Panc1 (cell line): ENCODE data around the gene NTNG1. TPM values are rescaled to one million over a fixed set of nuclear protein-coding genes. Genes with fewer than 3 reads are reported as not detected.

Experiments used
- ATAC-seq: fragments of 200-7000 bp; cut with Tn5 transposase; 2 replicates; pipeline ENCODE4 v1.9.1; 2020; ENCODE audit warnings: mild to moderate bottlenecking, moderate library complexity
- BruUV-seq: library from RNA; stranded (reverse); fragments of 400-500 nt; replicated peaks from 2 replicates; lab custom pipeline; 2021; lab: Mats Ljungman, UMichigan
- CTCF ChIA-PET: fragments of 300-600 bp; sonication (Branson Sonifier 250); formaldehyde crosslinking; loops from one replicate; lab custom pipeline; 2022; ENCODE audit warnings: antibody characterized with exemption; lab: Charles Lee
- POLR2A ChIA-PET: fragments of 300-600 bp; sonication (Branson Sonifier 250); formaldehyde crosslinking; loops from one replicate; lab custom pipeline; 2022; ENCODE audit warnings: antibody characterized with exemption; lab: Charles Lee
- DNase-seq: peaks from one replicate; pipeline ENCODE4 v3.0.0-alpha.2; 2010; ENCODE audit warnings: low read depth, low spot score
- H3K27ac ChIP-seq: 2 replicates; pipeline ENCODE4 v1.5.1; 2011; ENCODE audit warnings: mild to moderate bottlenecking, low read length, inconsistent platforms
- H3K27me3 ChIP-seq: fragments of 200-500 bp; sonication (Bioruptor generic); 2 replicates; pipeline ENCODE4 v1.6.0; 2014; ENCODE audit warnings: low read length, inconsistent platforms; ENCODE audit not compliant: control insufficient read depth, insufficient read depth
- H3K36me3 ChIP-seq: fragments of 200-500 bp; sonication (Bioruptor generic); 2 replicates; pipeline ENCODE4 v1.5.1; 2014; ENCODE audit warnings: inconsistent platforms, mild to moderate bottlenecking, low read length, moderate library complexity; ENCODE audit not compliant: control insufficient read depth, insufficient read depth
- H3K4me1 ChIP-seq: 2 replicates; pipeline ENCODE4 v1.5.1; 2011; ENCODE audit warnings: inconsistent platforms, mild to moderate bottlenecking, low read length, moderate library complexity; ENCODE audit not compliant: control insufficient read depth, insufficient read depth
- H3K4me3 ChIP-seq, 2 experiments: 2 replicates each; pipeline ENCODE4 v1.5.1; 2011 to 2012; ENCODE audit warnings: low read depth in 2 of 2, low read length in 2 of 2, mild to moderate bottlenecking in 2 of 2, inconsistent platforms in 1 of 2, moderate library complexity in 1 of 2
- H3K9me3 ChIP-seq: fragments of 200-500 bp; sonication (Bioruptor generic); 2 replicates; pipeline ENCODE4 v1.5.1; 2014; ENCODE audit warnings: low read depth, mild to moderate bottlenecking, inconsistent platforms, low read length, moderate library complexity; ENCODE audit not compliant: control insufficient read depth, insufficient read depth
- CTCF ChIP-seq: fragments of 450-650 bp; IDR thresholded peaks from 2 replicates; pipeline ENCODE4 v1.5.1; 2017; ENCODE audit warnings: mild to moderate bottlenecking
- POLR2AphosphoS5 ChIP-seq: IDR thresholded peaks from 2 replicates; pipeline ENCODE4 v1.6.1; 2012; ENCODE audit warnings: mild to moderate bottlenecking, low read depth, low read length, moderate library complexity
- SIN3A ChIP-seq: IDR thresholded peaks from 2 replicates; pipeline ENCODE4 v1.6.1; 2012; ENCODE audit warnings: low read depth, mild to moderate bottlenecking, low read length, moderate library complexity, borderline replicate concordance; ENCODE audit not compliant: insufficient read depth
- TCF7L2 ChIP-seq: IDR thresholded peaks from 2 replicates; pipeline ENCODE4 v1.6.1; 2011; ENCODE audit warnings: mild to moderate bottlenecking, low read depth, low read length, inconsistent platforms
- in situ Hi-C: cut with HindIII; loops from 2 replicates; pipeline ENCODE4 v1.10.0; 2016; ENCODE audit warnings: low sequenced_read_pairs, low pct_unique_long_range_greater_than_20kb
- intact Hi-C: fragments of 100-400 bp; cut with micrococcal nuclease; formaldehyde crosslinking; loops from one replicate; pipeline ENCODE4 v1.10.0; 2022; ENCODE audit not compliant: unreplicated experiment
- total RNA-seq: library from RNA; stranded (reverse); gene quantifications from one replicate; pipeline ENCODE4 v1.2.1, GENCODE V29; 2021; ENCODE audit not compliant: unreplicated experiment
- TF ChIP-seq, protein P1 (sequence below), 2 experiments: IDR thresholded peaks; 2 replicates each; pipeline ENCODE4 v1.6.1; 2011 to 2012; ENCODE audit warnings: low read depth in 2 of 2, control low read depth in 1 of 2, low read length in 1 of 2, mild to moderate bottlenecking in 1 of 2, moderate library complexity in 1 of 2; ENCODE audit not compliant: insufficient read depth in 1 of 2

Gene NTNG1
- total RNA-seq, 1 experiment from 2014 or later, result 0.13 TPM

GRCh38 chr1:107501081-107501605 is 360.3 kb downstream of the NTNG1 start:
- in situ Hi-C loops, result no loop called here
- CTCF ChIA-PET, result no interaction called here
- BruUV-seq, result no TSS peak

GRCh38 chr1:107510347-107510746 is 369.5 kb downstream of the NTNG1 start:
- CTCF ChIA-PET, result no interaction called here
- Histone ChIP-seq H3K36me3 (no peaks in the 10 kb centered on the region; the same call in 1 of the 2 replicates), H3K4me1 (no peaks in the 10 kb centered on the region), H3K27me3 (no peaks in the 10 kb centered on the region), H3K4me3 (no peak overlapping the region), H3K27ac (no peak overlapping the region), H3K9me3 (no peaks in the 10 kb centered on the region)
- no TSS peak for BruUV-seq
- DNase-seq, result no peak
- no peak for ATAC-seq
- intact Hi-C loops (no loop called here), in situ Hi-C loops (no loop called here)
- TF ChIP-seq TCF7L2 (no peak), POLR2AphosphoS5 (no peak), CTCF (no peak), SIN3A (no peak)
- TF ChIP-seq, protein P1, sequence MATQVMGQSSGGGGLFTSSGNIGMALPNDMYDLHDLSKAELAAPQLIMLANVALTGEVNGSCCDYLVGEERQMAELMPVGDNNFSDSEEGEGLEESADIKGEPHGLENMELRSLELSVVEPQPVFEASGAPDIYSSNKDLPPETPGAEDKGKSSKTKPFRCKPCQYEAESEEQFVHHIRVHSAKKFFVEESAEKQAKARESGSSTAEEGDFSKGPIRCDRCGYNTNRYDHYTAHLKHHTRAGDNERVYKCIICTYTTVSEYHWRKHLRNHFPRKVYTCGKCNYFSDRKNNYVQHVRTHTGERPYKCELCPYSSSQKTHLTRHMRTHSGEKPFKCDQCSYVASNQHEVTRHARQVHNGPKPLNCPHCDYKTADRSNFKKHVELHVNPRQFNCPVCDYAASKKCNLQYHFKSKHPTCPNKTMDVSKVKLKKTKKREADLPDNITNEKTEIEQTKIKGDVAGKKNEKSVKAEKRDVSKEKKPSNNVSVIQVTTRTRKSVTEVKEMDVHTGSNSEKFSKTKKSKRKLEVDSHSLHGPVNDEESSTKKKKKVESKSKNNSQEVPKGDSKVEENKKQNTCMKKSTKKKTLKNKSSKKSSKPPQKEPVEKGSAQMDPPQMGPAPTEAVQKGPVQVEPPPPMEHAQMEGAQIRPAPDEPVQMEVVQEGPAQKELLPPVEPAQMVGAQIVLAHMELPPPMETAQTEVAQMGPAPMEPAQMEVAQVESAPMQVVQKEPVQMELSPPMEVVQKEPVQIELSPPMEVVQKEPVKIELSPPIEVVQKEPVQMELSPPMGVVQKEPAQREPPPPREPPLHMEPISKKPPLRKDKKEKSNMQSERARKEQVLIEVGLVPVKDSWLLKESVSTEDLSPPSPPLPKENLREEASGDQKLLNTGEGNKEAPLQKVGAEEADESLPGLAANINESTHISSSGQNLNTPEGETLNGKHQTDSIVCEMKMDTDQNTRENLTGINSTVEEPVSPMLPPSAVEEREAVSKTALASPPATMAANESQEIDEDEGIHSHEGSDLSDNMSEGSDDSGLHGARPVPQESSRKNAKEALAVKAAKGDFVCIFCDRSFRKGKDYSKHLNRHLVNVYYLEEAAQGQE (IDR thresholded peaks at IDR 0.05; ENCODE audit: insufficient read depth in 1 of 2, low read depth in 2 of 2, low read length in 1 of 2), result no peak
- POLR2A ChIA-PET, result no interaction called here

More at GRCh38 chr1:107501081-107501605, 360.3 kb downstream of the NTNG1 start:
- Histone ChIP-seq H3K4me3 (no peak overlapping the region), H3K36me3 (no peaks in the 10 kb centered on the region), H3K27ac (no peak overlapping the region), H3K27me3 (no peaks in the 10 kb centered on the region), H3K9me3 (no peaks in the 10 kb centered on the region), H3K4me1 (no peaks in the 10 kb centered on the region)
- intact Hi-C loops, result no loop called here
- POLR2A ChIA-PET, result no interaction called here
- no peak for ATAC-seq
- DNase-seq, result no peak
- TF ChIP-seq TCF7L2 (no peak), CTCF (no peak), SIN3A (no peak), POLR2AphosphoS5 (no peak)
- TF ChIP-seq, protein P1 (IDR thresholded peaks at IDR 0.05; ENCODE audit: insufficient read depth in 1 of 2, low read depth in 2 of 2, low read length in 1 of 2), result no peak
